Keratinocyte (primary cell): ENCODE results near the gene ISYNA1. TPM values are rescaled to one million over a fixed set of nuclear protein-coding genes. Genes with fewer than 3 reads are reported as not detected.

Source experiments
- DNase-seq: peaks from one replicate; pipeline ENCODE4 v3.0.0-alpha.2; 2011; ENCODE audit warnings: low read depth, missing footprints, low spot score
- FAIRE-seq: peaks from 2 replicates; lab custom pipeline; 2011; peaks lifted over from hg19 to GRCh38; lab: Jason Lieb, UNC
- H2AFZ ChIP-seq: 2 replicates; pipeline ENCODE4 v1.6.0; 2012; ENCODE audit warnings: low read length, control low read depth, inconsistent platforms; ENCODE audit not compliant: control insufficient read depth
- H3K27ac ChIP-seq: 2 replicates; pipeline ENCODE4 v1.5.1; 2011; ENCODE audit warnings: low read length; ENCODE audit not compliant: control insufficient read depth, insufficient read depth
- H3K27me3 ChIP-seq: 3 replicates; pipeline ENCODE4 v1.6.0; 2011; ENCODE audit warnings: low read length; ENCODE audit not compliant: control insufficient read depth, insufficient read depth; ENCODE audit errors: extremely low read depth
- H3K36me3 ChIP-seq, 2 experiments: 2 replicates in 1 of 2; 3 replicates in 1 of 2; pipeline ENCODE4 v1.5.1; 2011; ENCODE audit warnings: low read length in 2 of 2, mild to moderate bottlenecking in 1 of 2; ENCODE audit not compliant: control insufficient read depth in 2 of 2, insufficient read depth in 2 of 2; ENCODE audit errors: extremely low read depth in 1 of 2
- H3K4me1 ChIP-seq: 3 replicates; pipeline ENCODE4 v1.5.1; 2011; ENCODE audit warnings: low read length; ENCODE audit not compliant: control insufficient read depth, insufficient read depth; ENCODE audit errors: extremely low read depth
- H3K4me2 ChIP-seq: 3 replicates; pipeline ENCODE4 v1.6.0; 2011; ENCODE audit warnings: low read depth, low read length; ENCODE audit not compliant: control insufficient read depth, insufficient read depth; ENCODE audit errors: extremely low read depth
- H3K4me3 ChIP-seq, 3 experiments: fragments of 200-600 bp in 1 of 3; sonication (generic) in 1 of 3; 2 replicates in 2 of 3; 3 replicates in 1 of 3; pipeline ENCODE4 v1.5.1; 2011 to 2016; ENCODE audit warnings: low read length in 3 of 3, mild to moderate bottlenecking in 3 of 3, control low read depth in 2 of 3, inconsistent platforms in 1 of 3, low read depth in 1 of 3, mixed read lengths in 1 of 3, mixed run types in 1 of 3, moderate library complexity in 1 of 3; ENCODE audit not compliant: control insufficient read depth in 2 of 3, insufficient read depth in 2 of 3; ENCODE audit errors: extremely low read depth in 1 of 3
- H3K79me2 ChIP-seq: 2 replicates; pipeline ENCODE4 v1.6.0; 2012; ENCODE audit warnings: low read length; ENCODE audit not compliant: control insufficient read depth, insufficient read depth
- H3K9ac ChIP-seq: 3 replicates; pipeline ENCODE4 v1.6.0; 2011; ENCODE audit warnings: low read length; ENCODE audit not compliant: control insufficient read depth, insufficient read depth; ENCODE audit errors: extremely low read depth
- H3K9me1 ChIP-seq: 3 replicates; pipeline ENCODE4 v1.6.0; 2011; ENCODE audit warnings: low read length; ENCODE audit not compliant: control insufficient read depth, insufficient read depth; ENCODE audit errors: extremely low read depth
- H3K9me3 ChIP-seq: 2 replicates; pipeline ENCODE4 v1.5.1; 2012; ENCODE audit warnings: low read depth, low read length; ENCODE audit not compliant: control insufficient read depth
- H4K20me1 ChIP-seq: 3 replicates; pipeline ENCODE4 v1.6.0; 2011; ENCODE audit warnings: low read length; ENCODE audit not compliant: control insufficient read depth, insufficient read depth; ENCODE audit errors: extremely low read depth
- EZH2 ChIP-seq: IDR thresholded peaks from one replicate; pipeline ENCODE4 v1.6.1; 2012; ENCODE audit warnings: inconsistent platforms, mild to moderate bottlenecking, low read length, moderate library complexity
- dilution Hi-C: fragments of 300-500 bp; cut with MboI; formaldehyde crosslinking; loops from one replicate; pipeline ENCODE4 v1.7.0; 2020; ENCODE audit warnings: low sequenced_read_pairs; ENCODE audit not compliant: extremely low pct_ligation_motif_present
- polyA plus RNA-seq, 5 experiments: library from polyadenylated mRNA; depleted of rRNA in 3 of 5; stranded (reverse) in 3 of 5; stranded (forward) in 1 of 5; unstranded in 1 of 5; fragments of >200 nt; gene quantifications; 1 replicate in 1 of 5; 2 replicates in 3 of 5; 3 replicates in 1 of 5; pipeline versions ENCODE4 v1.2.1 to v1.2.3, GENCODE V29; 2011 to 2012; ENCODE audit warnings: missing spikeins in 2 of 5, low read depth in 1 of 5, low replicate concordance in 1 of 5
- TF ChIP-seq, protein P1 (sequence below), 3 experiments: IDR thresholded peaks in 1 of 3; conservative IDR thresholded peaks in 1 of 3; optimal IDR thresholded peaks in 1 of 3; 2 replicates in 2 of 3; 3 replicates in 1 of 3; pipeline versions ENCODE3 to v1.5.1; 2011; ENCODE audit warnings: low read length in 3 of 3, mild to moderate bottlenecking in 3 of 3, moderate library complexity in 2 of 3, control low read depth in 1 of 3, inconsistent platforms in 1 of 3; ENCODE audit not compliant: insufficient read depth in 2 of 3; ENCODE audit errors: extremely low read depth in 1 of 3

ISYNA1 gene
- polyA plus RNA-seq, 1 donor (not counting 4 experiments of a cell fraction or from before 2014, with no cell fraction given) = 3.5 TPM

DNA sequence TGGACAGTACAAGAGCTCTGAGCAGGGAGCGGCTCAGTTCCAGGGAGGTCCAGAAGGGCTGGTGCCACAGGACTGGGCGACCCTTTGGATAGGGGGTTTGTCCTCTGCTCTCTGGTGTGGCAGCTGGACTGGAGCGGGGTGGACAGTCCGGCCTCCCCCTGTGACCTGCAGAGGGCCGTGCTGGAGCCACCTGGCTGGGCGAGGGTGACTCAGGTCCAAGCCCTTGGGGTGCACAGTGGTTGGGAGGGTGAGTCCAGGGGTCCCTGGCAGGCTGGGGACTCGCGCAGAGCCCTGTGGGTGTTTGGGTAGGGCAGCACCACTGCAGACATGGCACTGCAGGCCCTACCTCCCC is 11.5 kb downstream of the ISYNA1 start:
- Histone ChIP-seq H3K79me2 (peaks cover 9% of the 10 kb centered on the region), H3K9ac (no peak overlapping the region)

DNA sequence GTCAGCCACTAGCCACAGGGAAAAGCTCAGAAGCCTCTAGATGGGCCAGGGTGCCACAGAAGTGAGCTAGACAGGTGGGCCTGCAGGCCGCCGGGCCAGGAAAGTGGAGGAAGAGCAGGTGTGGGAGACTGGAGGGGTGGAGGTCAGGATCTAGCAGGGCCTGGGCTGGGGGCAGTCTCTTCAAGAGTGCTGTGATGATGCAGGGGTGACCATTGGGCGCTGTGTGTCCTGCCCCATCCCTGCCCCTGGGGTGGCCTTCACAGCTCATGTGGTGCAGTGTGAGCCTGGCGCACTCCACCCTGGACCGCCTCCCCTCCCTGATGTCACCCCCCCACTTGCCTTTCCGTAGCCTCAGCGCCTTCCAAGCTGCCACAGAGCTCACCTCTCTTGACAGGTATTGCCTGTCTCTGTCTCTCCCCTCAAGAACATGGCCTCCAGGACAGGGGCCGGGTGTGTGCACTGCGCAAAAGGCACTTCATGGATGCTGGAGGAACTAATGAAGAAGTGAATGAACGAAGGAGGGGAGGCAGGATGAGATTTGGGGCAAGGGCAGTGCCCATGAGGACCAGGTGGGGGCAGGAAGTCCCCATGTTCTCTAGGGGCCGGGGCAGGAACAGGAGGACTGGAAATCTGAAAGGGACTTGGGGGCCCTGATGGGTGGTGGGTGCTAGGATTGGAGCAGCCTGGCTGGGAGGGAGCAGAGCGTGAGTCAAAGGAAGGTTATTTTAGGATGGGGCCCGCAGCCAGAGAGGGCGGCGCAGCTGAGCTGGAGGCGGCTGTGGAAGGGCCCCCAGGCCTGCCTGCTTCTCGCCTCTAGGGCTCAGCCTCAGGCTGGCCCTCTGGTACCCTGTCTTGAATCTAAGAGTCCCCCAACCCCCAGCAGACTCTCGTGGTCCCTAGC is 12.2 kb downstream of the ISYNA1 start:
- Histone ChIP-seq H3K4me3 (no peak overlapping the region), H3K27ac (no peak overlapping the region), H3K4me1 (peaks cover 3% of the 10 kb centered on the region), H4K20me1 (peaks cover 9% of the 10 kb centered on the region), H3K4me2 (no peak overlapping the region), H3K9me3 (no peaks in the 10 kb centered on the region), H3K36me3 (peaks cover 0 to 4% of the 10 kb centered on the region in 2 experiments), H3K9ac (no peak overlapping the region), H3K9me1 (no peaks in the 10 kb centered on the region), H2AFZ (no peak overlapping the region), H3K27me3 (no peaks in the 10 kb centered on the region), H3K79me2 (peaks cover 12% of the 10 kb centered on the region)
- no peak for TF ChIP-seq EZH2
- TF ChIP-seq, protein P1, sequence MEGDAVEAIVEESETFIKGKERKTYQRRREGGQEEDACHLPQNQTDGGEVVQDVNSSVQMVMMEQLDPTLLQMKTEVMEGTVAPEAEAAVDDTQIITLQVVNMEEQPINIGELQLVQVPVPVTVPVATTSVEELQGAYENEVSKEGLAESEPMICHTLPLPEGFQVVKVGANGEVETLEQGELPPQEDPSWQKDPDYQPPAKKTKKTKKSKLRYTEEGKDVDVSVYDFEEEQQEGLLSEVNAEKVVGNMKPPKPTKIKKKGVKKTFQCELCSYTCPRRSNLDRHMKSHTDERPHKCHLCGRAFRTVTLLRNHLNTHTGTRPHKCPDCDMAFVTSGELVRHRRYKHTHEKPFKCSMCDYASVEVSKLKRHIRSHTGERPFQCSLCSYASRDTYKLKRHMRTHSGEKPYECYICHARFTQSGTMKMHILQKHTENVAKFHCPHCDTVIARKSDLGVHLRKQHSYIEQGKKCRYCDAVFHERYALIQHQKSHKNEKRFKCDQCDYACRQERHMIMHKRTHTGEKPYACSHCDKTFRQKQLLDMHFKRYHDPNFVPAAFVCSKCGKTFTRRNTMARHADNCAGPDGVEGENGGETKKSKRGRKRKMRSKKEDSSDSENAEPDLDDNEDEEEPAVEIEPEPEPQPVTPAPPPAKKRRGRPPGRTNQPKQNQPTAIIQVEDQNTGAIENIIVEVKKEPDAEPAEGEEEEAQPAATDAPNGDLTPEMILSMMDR (optimal IDR thresholded peaks at IDR 0.05 in 1 of 3, IDR thresholded peaks at IDR 0.05 in 1 of 3, conservative IDR thresholded peaks at IDR 0.05 in 1 of 3; ENCODE audit: extremely low read depth in 1 of 3, insufficient read depth in 2 of 3, low read length in 3 of 3) = peak in 1 of 3 experiments; percentile 4
- dilution Hi-C loops = no loop called here
- DNase-seq = no peak
- peak; percentile 34 for FAIRE-seq

More for the DNA sequence above, 11.5 kb downstream of the ISYNA1 start:
- Histone ChIP-seq H3K9me3 (no peaks in the 10 kb centered on the region), H3K9me1 (no peaks in the 10 kb centered on the region), H3K4me1 (peaks cover 3% of the 10 kb centered on the region), H2AFZ (no peak overlapping the region), H3K4me2 (no peak overlapping the region), H3K36me3 (peaks cover 0 to 4% of the 10 kb centered on the region in 2 experiments), H3K27ac (no peak overlapping the region), H3K4me3 (no peak overlapping the region), H4K20me1 (peaks cover 9% of the 10 kb centered on the region), H3K27me3 (no peaks in the 10 kb centered on the region)
- dilution Hi-C loops = no loop called here
- DNase-seq = no peak
- TF ChIP-seq, protein P1 (optimal IDR thresholded peaks at IDR 0.05 in 1 of 3, IDR thresholded peaks at IDR 0.05 in 1 of 3, conservative IDR thresholded peaks at IDR 0.05 in 1 of 3; ENCODE audit: extremely low read depth in 1 of 3, insufficient read depth in 2 of 3, low read length in 3 of 3) = no peak
- no peak for TF ChIP-seq EZH2
- no peak for FAIRE-seq
